Stimulated activated naive CD4-positive, alpha-beta T cell treated with Interleukin-2 at 50 U/mL for 16 hours (primary cell): ENCODE results near the gene LY6G5B.
"Not testable (repeated sequence)": the region's sequence is repeated elsewhere in the genome, so short reads cannot be mapped to it uniquely, and the experiment has no call there.

Source experiments
- DNase-seq: peaks from one replicate; lab custom pipeline; 2025; lab: John Stamatoyannopoulos, UW

Gene LY6G5B

DNA sequence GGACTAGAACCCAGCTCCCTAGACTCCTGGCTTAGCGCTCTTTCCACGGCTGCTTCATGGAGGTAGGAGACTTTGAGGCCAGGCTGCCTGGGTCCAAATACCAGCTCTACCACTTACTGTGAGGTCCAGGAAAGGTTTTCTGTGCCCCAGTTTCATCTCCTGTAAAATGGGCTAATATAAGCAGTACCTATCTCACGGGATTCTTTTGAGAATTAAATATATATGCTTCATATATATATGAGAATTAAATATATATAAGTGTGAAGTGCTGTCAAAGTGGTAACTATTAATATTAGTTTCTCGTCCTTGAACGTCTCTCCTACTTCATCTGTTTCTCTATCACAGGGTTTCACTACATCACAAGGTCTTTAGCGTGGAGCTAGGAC lies 21.3 kb downstream of the LY6G5B start:
- DNase-seq, result no peak

DNA sequence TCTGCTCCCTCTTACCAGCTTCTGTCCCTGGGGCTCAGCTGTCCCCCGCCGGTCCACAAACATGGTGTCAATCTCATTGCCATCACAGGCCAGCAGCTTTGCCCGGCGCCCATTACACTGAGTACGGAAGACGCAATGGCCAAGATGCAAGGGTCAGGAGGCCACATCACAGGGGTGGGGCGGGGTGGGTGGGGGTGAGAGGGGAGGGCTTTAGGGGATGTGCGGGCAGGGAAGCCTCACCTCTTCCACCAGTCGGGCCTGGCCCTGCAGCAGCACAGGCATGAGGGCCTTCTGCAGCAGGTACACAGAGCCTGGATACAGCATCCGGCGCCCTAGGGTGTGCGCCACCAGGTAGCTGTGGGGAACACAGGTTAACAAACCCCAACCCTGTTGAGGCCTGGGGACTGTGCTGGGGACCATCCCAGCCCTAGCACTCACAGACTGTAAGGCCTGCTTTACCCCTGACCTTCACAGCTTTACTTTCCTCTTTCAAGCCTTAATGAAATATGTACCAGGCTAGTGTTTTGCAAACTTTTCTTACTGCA lies 21.9 kb downstream of the LY6G5B start:
- DNase-seq, result no peak

DNA sequence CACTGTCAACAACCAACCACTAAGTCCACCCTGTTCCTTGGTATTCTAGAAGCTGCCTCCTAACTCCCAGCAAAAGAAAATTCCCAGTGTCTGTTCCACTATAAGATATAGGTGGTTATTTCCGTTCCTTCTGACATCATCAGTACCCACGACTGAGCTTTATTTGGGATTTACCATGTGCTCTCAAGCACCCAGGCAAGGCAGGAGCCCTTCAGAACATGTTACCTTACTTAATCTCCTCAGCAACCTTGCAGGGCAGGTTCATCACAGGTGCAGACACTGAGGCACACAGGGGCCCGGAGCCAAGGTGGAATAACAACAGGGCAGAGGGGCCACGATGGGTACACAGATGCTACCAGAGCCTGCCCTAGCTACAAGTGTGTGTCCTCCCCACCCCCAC lies 22.6 kb downstream of the LY6G5B start:
- no peak for DNase-seq

DNA sequence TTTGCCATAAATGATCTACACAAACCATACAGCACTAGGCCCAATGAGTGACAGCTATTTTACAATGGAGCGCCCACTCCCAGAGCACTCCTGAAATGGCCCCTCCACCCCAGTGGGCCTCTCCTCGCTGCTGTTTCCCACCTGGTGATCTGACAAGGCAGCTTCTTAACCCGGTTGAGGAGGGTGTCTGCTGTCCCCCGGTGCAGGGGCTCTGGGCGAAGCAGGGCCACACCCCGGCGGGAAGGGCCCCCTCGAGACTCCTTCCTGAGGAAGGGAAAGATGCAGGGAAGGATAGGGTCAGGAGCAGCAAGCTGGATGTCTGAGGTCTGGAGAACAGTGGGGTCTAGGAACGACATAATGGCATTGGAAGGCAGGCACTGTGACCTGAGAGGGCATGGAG lies 23.1 kb downstream of the LY6G5B start:
- no peak for DNase-seq

DNA sequence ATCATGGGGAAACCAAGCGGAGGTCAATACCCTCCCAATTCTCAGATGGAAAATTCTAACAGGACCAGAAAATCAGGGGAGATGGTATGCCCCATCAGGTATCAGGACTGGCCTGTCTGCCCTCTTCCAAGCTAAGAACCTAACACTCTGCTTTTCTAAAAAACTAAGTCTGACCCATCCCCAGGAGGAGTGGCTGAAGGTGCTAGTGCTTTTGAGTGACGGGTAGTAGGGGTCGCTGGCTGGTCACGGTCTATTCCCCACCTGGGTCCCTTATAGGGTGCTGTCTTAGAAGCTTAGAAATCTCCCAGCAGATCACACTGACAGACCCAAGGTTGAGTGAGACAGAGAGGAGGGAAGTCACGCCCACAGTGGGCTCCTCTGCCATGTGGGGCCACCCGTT lies 23.8 kb downstream of the LY6G5B start:
- no peak for DNase-seq

DNA sequence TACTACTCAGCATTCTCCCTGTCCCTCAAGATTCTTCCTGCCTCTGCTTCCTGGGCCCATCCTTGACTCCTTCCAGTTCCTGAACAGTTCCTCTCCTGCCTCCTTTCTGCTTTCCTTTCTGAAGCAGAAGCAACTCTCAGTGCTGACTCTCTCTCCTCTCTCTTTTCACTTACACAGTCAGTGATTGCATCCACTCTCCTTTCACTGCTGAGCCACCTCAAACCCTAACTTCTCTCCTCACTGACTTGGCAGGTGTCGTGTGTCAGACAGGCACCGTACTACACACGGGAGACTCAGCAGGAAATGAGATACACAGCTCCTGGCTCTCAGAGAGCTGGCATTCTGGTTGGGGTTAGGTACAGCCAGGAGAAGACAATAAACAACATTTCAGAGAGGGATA lies 27.8 kb downstream of the LY6G5B start:
- no peak for DNase-seq

DNA sequence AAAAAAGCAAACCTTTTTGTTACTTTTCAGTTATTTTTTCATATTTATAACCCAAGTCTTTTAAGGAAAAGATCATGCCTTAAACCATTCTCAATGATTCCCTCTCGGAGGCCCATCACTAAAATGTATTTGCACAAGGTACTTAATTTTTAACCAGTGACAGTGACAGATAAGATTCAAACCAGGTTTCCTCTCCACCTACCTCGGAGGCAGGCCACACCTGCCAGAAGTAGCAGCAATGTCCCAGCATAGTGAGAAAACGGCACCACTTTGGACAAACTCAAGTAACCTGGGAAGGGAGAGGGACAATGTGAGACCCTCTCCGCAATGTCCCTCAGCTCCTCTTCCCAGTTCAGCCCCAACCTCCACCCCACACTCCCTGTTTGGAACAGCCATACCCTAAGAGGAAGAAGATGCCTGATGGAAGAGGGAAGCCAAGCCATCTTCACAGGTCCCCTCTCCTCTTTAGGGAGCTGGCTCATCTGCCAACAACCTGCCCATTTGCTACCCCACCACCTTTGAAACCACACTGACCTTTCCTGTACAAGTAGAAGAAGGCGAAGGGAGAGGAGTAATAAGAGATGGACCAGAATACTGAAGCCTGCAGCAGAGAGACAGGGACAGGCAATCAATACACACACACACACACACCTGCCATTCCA lies 31.1 kb downstream of the LY6G5B start:
- no peak for DNase-seq

DNA sequence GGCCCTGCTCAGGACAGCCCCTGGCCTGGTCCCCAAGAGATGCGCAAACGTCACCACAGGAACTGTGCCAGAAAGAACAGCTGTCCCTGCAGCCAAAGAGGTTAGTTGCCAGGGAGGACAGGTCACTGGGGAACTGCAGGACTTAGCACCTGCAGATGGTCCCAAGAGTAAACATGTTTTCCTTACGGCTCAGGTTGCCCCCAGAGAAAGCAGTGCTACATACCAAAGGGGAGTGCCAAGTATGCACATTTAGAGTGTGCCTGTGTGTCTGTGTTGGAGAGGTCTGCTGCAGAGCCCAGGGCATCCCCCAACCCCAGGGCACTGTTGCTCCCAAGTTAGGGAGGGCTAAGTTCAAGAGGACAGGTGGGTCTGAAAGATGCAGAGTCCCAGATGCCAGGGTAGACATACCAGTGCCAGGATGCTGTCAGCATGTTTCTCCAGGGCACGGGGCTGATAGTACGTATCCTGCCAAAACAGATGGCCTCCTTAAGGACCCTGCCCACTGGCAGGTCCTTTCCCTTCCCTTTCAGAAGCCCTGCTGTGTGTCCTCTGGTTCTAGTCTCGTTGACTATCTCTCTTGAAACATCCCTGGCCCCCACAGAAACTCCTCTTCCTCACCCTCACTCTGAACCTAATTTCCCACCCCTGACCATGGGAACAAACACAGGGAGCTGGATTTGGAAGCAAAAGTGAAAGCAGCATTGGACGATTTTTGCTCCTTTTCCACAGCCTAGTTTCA lies 32.1 kb downstream of the LY6G5B start:
- DNase-seq, result no peak

DNA sequence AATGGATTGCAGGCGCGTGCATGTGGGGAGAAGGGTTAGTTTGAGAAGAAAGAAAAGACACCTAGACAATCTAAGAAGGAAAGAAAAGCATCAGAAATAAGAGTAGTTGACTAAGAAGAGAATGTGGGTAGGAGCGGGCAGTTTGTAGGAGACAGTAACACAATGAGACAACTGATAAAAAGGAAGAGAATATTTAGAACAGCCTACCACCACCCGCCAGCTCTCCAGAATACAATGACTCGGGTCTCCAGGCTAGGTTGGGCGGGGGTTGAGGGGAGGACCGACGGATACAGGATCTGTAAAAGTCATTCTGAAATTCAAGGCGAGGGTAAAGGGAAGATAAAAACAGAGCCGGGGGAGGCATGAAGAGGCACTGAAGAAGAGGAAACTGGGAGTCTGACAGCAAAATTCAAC lies 32.6 kb downstream of the LY6G5B start:
- DNase-seq, result peak; percentile 35

DNA sequence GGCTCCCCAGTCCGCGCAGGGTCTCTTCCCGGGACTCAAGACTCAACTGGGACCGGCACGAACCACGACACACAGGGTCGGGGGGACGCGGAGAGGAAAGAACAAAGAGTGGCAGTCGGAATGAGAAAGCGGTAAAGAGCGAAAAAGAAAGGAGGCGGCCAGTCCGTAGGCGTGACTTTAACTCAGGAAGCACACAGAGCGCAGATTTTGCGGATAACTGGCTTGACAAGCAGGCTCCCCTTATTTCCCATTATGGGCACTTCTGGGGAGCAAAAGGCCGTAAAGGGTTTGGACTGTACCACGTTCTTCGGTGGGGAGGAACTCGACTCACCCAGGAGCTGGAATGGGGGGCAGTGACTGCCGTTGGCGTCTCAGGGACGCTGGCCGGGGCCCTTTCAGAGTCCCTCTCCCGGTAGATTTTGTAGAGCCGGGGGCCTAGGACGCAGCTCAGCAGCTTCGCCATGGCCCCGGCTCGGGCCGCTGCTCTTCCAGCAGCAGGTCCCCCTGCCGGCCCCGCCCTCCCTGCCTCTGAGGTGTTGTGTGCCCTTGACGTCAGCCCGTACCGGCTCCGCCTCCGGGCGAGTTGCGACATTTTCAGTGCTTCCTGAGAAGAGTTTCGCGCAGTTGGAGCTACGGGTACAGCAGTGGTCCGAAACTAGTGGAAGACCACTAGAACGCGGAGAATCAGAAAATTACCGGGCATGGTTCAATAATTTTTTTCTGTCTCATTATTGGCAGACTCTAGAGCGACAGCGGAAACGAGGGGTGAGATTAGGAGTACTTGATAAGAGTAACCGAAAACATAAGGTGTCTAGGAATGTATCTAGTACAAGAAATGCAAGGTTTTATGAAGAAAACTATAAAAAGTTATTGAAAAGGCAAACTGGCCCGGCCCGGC lies 33.3 kb downstream of the LY6G5B start, which contains the start of gene ABHD16A:
TSS of gene ABHD16A (minus strand) at position 506 of the 898 bp plus-strand sequence. CDS start at position 463, 43 bp downstream.
- DNase-seq, result peak; percentile 95

DNA sequence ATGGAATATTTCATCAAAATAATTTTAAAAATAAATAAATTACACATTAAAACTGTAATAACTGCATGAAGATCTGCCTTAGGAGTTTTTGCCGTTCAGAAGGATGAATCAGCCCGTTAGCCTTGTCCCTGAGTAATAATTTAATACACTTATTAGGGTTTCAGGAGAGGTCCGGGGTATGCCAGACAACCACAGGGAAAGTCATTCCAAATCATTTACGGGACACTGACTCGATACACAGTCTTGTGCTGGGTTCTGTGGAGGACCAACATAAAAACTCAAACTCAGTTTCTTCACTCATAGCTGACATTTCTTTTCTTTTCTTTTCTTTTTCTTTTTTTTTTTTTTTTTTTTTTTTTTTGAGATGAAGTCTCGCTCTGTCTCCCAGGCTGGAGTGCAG lies 36.2 kb downstream of the LY6G5B start:
- no peak for DNase-seq

DNA sequence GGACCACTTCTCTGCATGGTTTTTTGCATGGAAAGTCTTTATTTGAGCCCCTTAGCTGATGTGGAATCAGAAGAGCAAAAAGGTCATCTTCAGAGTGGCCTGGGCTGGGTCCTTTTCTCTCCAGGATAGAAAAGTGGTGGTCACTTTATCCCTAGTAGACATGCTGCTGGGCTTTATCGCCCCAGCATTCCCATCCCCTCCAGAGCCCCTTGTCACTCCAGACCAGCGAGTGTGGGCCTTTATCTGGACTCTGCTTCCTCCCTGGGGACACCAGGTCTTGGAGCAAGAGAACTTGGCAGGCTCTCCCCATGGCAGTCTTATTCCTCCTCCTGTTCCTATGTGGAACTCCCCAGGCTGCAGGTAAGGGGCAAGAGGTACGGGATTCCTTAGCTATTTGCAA lies 36.8 kb downstream of the LY6G5B start, which contains the start of gene LY6G6F:
TSS of gene LY6G6F (plus strand) at position 268 of the 400 bp plus-strand sequence. CDS start at position 309, 41 bp downstream.
- no peak for DNase-seq

DNA sequence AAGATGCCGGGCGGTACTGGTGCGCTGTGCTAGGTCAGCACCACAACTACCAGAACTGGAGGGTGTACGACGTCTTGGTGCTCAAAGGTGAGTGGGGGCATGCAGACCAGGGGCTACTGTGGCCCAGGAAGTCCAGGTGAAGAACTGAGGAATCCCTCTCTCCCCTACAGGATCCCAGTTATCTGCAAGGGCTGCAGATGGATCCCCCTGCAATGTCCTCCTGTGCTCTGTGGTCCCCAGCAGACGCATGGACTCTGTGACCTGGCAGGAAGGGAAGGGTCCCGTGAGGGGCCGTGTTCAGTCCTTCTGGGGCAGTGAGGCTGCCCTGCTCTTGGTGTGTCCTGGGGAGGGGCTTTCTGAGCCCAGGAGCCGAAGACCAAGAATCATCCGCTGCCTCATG lies 37.9 kb downstream of the LY6G5B start:
- DNase-seq, result no peak

DNA sequence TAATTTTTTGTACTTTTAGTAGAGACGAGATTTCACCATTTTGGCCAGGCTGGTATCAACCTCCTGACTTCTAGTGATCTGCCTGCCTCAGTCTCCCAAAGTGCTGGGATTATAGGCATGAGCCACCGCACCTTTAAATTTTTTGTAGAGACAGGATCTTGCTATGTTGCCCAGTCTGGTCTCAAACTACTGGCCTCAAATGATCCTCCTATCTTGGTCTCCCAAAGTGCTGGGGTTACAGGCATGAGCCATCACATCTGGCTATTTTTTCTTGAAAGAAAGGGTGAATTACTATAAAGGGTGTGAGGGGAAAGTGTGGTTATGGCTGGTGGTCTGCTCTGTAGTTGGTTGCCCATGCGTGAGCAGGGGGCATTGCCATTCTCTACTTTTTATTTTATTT lies 38.4 kb downstream of the LY6G5B start:
- no peak for DNase-seq

DNA sequence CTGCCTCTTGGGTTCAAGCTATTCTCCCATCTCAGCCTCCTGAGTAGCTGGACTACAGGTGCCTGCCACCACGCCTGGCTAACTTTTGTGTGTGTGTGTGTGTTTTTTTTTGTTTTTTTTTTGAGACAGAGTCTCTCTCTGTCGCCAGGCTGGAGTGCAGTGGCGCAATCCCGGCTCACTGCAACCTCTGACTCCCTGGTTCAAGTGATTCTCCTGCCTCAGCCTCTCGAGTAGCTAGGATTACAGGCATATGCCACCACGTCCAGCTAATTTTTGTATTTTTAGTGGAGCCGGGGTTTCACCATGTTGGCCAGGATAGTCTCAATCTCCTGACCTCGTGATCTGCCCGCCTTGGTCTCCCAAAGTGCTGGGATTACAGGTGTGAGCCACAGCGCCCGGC lies 39.4 kb downstream of the LY6G5B start:
- DNase-seq, result not testable (repeated sequence)

DNA sequence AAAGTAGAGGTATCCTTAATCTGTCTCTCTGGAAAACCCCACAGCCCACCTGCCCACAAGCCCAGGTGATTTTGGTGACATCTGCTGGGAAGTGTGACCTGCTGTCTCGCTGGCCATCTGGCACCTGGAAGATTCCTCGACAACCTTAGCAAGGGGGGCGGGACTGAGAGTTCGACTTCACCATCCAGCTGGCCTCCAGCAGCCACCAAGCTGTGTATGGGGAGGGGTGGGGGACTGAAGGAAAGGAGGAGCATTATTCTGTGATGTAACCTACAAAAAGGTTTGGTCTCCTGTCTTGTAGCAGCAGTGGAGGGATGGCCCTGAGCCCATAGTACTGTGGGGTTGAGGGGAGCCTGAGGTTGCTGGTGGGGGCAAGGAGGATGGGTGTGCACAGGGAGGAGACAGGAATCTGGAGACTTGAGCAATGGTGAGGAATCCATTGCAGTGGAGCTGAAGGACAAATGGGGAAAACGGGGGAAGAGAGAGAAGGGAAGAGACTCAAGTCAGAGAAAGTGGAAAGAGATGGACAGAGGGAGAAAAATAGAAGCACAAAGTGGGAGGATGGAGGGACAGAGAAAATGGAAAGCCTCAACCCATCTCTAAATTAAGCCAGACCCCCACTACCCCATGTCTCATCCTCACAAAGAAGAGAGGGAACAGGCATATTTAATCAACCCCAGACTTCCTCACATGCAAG lies 40.9 kb downstream of the LY6G5B start:
- no peak for DNase-seq

DNA sequence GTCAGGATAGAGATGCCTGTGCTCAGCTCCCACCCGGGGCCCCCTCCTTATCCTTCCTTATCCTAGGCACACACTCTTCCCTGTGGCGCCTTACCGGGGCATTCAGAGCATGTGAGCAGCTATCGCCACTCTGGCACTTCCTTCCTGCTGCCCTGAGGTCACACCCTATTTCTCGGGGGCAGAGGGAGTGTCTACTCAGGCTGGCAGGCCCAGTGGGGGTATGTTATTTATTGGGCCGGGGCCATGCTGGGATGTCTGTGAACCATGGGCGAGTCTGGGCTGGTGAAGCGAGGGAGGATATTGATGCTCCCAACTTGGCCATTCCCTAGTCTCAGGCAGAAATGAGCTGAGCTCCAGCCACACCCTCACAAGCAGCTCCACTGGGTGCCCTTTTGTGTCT lies 41.5 kb downstream of the LY6G5B start:
- DNase-seq, result no peak

DNA sequence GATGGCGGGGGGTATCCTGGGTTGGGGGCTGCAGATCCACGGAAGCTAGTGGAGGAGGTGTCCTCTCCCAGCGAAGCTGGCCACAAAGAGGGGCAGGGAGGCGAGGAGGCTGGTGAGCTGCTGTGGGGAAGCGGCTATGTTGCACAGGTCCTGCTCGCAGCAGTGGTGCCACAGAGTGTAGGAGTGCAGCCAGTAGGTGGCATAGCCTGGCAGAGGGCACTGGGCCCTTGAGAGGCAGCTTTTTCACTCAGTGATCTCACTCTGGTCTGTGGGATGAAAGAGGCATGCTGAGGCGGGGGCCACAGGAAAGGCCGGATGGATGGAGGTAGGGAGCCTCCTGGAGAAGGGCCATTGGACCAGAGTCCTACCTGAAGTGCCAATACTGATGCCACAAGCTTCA lies 42.5 kb downstream of the LY6G5B start:
- DNase-seq, result no peak

DNA sequence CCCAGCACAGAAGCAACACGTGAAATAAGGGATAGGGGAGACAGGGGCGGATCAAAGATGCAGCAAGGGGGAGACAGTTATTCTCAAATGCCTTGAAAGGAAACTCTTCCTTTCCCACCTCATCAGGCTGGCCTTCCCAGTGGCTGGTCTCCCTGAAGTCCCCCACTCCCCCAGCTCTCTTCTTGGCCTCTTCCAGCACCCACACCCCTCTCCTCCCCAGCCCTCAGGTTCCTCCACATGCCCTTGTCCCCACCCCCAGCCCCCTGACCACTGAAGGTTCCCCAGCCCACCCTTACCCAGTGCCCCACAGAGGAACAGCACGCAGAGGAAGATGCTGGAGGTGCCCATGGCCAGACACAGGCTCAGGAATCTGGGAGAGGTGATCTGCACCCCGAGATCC lies 43.7 kb downstream of the LY6G5B start:
- no peak for DNase-seq

DNA sequence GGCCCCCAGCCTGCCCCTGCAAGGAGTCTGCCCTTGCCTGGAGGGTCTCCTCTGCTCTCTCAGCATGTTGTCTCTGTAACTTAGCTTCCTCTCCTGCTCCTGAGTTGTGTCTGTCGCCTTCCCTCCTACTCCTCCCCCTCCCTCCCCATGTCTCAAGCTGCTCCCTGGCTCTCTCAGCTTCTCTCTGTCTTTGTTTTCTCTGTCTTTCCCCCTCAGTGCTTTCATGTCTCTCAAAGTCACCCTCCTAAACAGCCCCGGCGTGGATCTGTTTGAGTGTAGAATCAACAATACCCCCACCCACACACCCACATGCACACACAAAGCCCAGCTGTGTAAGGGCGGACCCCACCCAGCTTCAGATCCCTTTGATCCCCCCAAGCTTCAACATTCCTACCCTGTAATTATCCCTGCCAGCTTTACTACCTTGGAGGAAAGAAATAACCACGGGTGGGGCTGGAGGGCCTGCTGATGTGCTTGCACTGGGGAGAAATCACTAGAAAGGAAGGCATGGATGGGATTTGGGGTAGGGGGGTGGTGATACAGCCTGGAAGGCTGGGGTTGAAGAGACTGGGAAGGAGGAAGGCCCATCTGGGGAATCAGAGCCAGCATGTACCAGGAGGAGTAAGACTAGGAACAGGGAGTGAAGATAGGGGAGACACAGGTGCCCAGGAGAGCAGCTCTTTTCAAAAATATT lies 44.4 kb downstream of the LY6G5B start:
- DNase-seq, result no peak
